ENCODE measurements around the gene KRTAP10-6.

DNA sequence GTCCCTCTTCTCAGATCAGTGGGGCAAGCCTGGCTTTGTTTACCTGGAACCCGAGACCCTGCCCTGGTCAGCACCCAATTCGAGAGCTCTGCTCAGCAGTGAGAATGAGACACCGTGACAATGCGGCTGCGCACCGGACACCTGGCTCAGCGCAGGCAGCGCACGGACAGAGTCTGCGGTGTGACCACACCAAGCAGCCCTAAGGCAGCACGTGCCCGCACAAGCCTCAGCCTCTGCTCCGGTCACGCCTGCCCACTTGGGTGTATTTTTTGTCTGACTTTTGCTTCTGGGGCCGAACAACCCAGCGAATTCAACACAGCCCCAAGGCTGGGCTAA lies 24.3 kb upstream of the KRTAP10-6 start:
- TF ChIP-seq EP300 (IDR thresholded peaks at IDR 0.05; ENCODE audit: borderline replicate concordance in 1 of 2, low read depth in 2 of 2, low read length in 2 of 2), result no peak
- TF ChIP-seq HDAC6 (IDR thresholded peaks at IDR 0.05; ENCODE audit: low read depth, low read length), result no peak
